HepG2 (cell line): Measurements from ENCODE around the gene ARAP1. TPM values are rescaled to one million over a fixed set of nuclear protein-coding genes. Genes with fewer than 3 reads are reported as not detected.

Source experiments
- ARNT2 ChIP-seq: sonication (generic); formaldehyde crosslinking; IDR thresholded peaks from 2 replicates; pipeline ENCODE4 v1.8.0; 2022; ENCODE audit warnings: mild to moderate bottlenecking, low read depth, missing genetic modification reagents, moderate library complexity
- HMGXB3 ChIP-seq: sonication (generic); formaldehyde crosslinking; IDR thresholded peaks from 2 replicates; pipeline ENCODE4 v1.4.0; 2020; ENCODE audit warnings: missing genetic modification reagents, borderline replicate concordance
- KDM1A ChIP-seq: IDR thresholded peaks from 2 replicates; pipeline ENCODE4 v1.6.1; 2016; ENCODE audit warnings: missing compliant biosample characterization
- NR2C2 ChIP-seq: sonication (generic); formaldehyde crosslinking; IDR thresholded peaks from 2 replicates; pipeline ENCODE4 v1.4.0; 2020; ENCODE audit warnings: missing genetic modification reagents, mild to moderate bottlenecking, moderate library complexity, borderline replicate concordance
- PHF8 ChIP-seq: sonication (generic); formaldehyde crosslinking; IDR thresholded peaks from 2 replicates; pipeline ENCODE4 v1.5.0; 2020; ENCODE audit warnings: missing genetic modification reagents
- RAD51 ChIP-seq: fragments of 450-650 bp; IDR thresholded peaks from 2 replicates; pipeline ENCODE4 v1.6.1; 2016; ENCODE audit warnings: borderline replicate concordance
- RBM22 ChIP-seq: fragments of 200-400 bp; formaldehyde crosslinking; optimal IDR thresholded peaks from 2 replicates; pipeline ENCODE3; 2017; ENCODE audit warnings: mild to moderate bottlenecking, low read length, moderate library complexity
- SMYD3 ChIP-seq: sonication (generic); formaldehyde crosslinking; IDR thresholded peaks from 2 replicates; pipeline ENCODE4 v1.8.1; 2023; ENCODE audit warnings: mild to moderate bottlenecking, missing genetic modification reagents
- TAF1 ChIP-seq: sonication (generic); formaldehyde crosslinking; IDR thresholded peaks from 2 replicates; pipeline ENCODE4 v1.4.0; 2020; ENCODE audit warnings: missing genetic modification reagents
- TMF1 ChIP-seq: sonication (generic); formaldehyde crosslinking; IDR thresholded peaks from 2 replicates; pipeline ENCODE4 v1.8.1; 2022; ENCODE audit warnings: low read depth, missing genetic modification reagents
- ZBED4 ChIP-seq: sonication (generic); formaldehyde crosslinking; IDR thresholded peaks from 2 replicates; pipeline ENCODE4 v1.4.0; 2020; ENCODE audit warnings: missing genetic modification reagents, borderline replicate concordance
- ZBTB26 ChIP-seq: IDR thresholded peaks from 2 replicates; pipeline ENCODE4 v1.6.1; 2016; ENCODE audit warnings: missing compliant biosample characterization, missing genetic modification reagents, borderline replicate concordance
- ZFP90 ChIP-seq: sonication (generic); formaldehyde crosslinking; IDR thresholded peaks from 2 replicates; pipeline ENCODE4 v1.8.0; 2022; ENCODE audit warnings: missing genetic modification reagents, mild to moderate bottlenecking, inconsistent platforms, borderline replicate concordance
- ZNF264 ChIP-seq: sonication (generic); formaldehyde crosslinking; IDR thresholded peaks from 2 replicates; pipeline ENCODE4 v1.4.0; 2020; ENCODE audit warnings: missing genetic modification reagents
- ZNF543 ChIP-seq: sonication (generic); formaldehyde crosslinking; IDR thresholded peaks from 2 replicates; pipeline ENCODE4 v1.4.0; 2020; ENCODE audit warnings: mild to moderate bottlenecking, missing genetic modification reagents
- ZNF746 ChIP-seq: sonication (generic); formaldehyde crosslinking; IDR thresholded peaks from 2 replicates; pipeline ENCODE4 v1.8.0; 2022; ENCODE audit warnings: mild to moderate bottlenecking, missing genetic modification reagents
- ZNF772 ChIP-seq: sonication (generic); formaldehyde crosslinking; IDR thresholded peaks from 2 replicates; pipeline ENCODE4 v1.5.0; 2020; ENCODE audit warnings: mild to moderate bottlenecking, missing genetic modification reagents
- polyA plus RNA-seq, 8 experiments: library from polyadenylated mRNA; depleted of rRNA in 3 of 8; stranded (reverse) in 7 of 8; unstranded in 1 of 8; fragments of >200 nt; fragmentation: Illumina TruSeq in 4 of 8; extraction: Trizol in 4 of 8; gene quantifications; 2 replicates each; pipeline versions ENCODE4 v1.2.1 to v1.2.3, GENCODE V29; 2011 to 2016; ENCODE audit warnings: low read depth in 4 of 8, missing spikeins in 1 of 8, mixed read lengths in 1 of 8; ENCODE audit not compliant: insufficient read depth in 1 of 8
- total RNA-seq, 5 experiments: library from RNA; depleted of rRNA; stranded (reverse); fragments of >200 nt; fragmentation: Illumina TruSeq; extraction: Trizol; gene quantifications; 2 replicates each; pipeline ENCODE4 v1.2.3, GENCODE V29; 2016; ENCODE audit warnings: low read depth in 1 of 5

The ARAP1 gene
- total and polyA plus RNA-seq, 2 of the 13 experiments (the other 11 are each of a cell fraction or from before 2014, with no cell fraction given): 43.2 to 55.5 TPM

- TF ChIP-seq ZFP90 (0 out of 2 replicates have a peak, but pooled peaks have one; percentile 32), ARNT2 (CRISPR knock-in tag) (0 out of 2 replicates have a peak, but pooled peaks have one; percentile 25), RBM22 (peak; percentile 54), HMGXB3 (CRISPR knock-in tag) (no peak), ZNF264 (CRISPR knock-in tag) (peak; percentile 17; the same call in 1 of the 2 replicates), TAF1 (CRISPR knock-in tag) (peak; percentile 61; the same call in 1 of the 2 replicates), ZNF772 (CRISPR knock-in tag) (0 out of 2 replicates have a peak, but pooled peaks have one; percentile 17), NR2C2 (CRISPR knock-in tag) (0 out of 2 replicates have a peak, but pooled peaks have one; percentile 15), TMF1 (CRISPR knock-in tag) (0 out of 2 replicates have a peak, but pooled peaks have one; percentile 36), ZNF746 (0 out of 2 replicates have a peak, but pooled peaks have one; percentile 43), ZBTB26 (CRISPR knock-in tag) (peak; percentile 7; the same call in 1 of the 2 replicates), KDM1A (CRISPR knock-in tag) (0 out of 2 replicates have a peak, but pooled peaks have one; percentile 50), SMYD3 (CRISPR knock-in tag) (0 out of 2 replicates have a peak, but pooled peaks have one; percentile 34), ZBED4 (CRISPR knock-in tag) (peak; percentile 70; the same call in 1 of the 2 replicates), RAD51 (peak; percentile 61), ZNF543 (peak; percentile 19; the same call in 1 of the 2 replicates), PHF8 (CRISPR knock-in tag) (peak; percentile 47)
These were observed at the start of gene ARAP1 (continued) for GRCh38 chr11:72752088-72752914.
